GM19351 (cell line): ENCODE data around the gene MTSS2.
"Not testable (repeated sequence)": the region's sequence is repeated elsewhere in the genome, so short reads cannot be mapped to it uniquely, and the experiment has no call there.

Experiments used
- ATAC-seq: cut with Tn5 transposase; IDR thresholded peaks from one replicate; pipeline ENCODE4 v1.9.1; 2021; ENCODE audit warnings: mild to moderate bottlenecking, moderate library complexity; ENCODE audit not compliant: unreplicated experiment

MTSS2 gene

DNA sequence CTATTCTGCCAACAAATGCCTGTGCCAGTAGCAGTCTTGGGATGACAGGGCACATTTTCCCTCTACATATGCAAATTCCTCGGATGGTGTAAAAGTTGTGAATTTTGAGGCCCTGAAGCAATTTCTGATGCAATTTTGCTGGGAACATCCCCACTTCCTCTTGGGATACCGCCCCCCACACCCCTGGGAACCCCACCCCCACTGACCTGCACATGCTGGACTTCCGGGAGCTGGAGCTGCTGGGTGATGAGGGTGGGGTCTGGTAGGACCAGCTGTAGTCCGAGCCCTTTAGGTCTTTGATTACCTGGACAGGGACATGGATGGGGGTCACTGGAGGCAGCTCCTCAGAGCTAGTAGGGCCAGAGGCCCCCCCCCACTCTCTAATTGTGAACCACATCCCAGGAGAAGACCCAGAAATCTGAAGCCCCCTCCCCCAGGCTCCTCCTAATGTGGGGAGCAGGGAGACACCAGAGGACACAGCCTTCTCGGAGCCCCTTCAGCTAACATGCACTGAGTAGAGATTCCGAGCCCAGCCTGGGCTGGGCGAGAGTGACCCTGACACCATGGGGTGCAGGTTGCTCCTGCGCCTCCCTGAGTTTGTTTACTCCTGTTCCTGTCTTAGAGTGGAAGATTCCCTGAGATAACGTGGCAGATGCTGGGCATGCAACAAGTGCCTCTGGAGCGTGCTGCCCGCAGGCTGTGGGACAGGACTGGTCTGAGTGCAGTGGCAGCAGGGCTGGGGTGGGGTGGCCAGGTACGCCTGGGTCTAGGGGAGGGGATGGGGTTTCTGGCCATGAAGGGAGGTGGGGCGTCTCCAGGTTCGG lies 9.0 kb downstream of the MTSS2 start:
- no peak for ATAC-seq

DNA sequence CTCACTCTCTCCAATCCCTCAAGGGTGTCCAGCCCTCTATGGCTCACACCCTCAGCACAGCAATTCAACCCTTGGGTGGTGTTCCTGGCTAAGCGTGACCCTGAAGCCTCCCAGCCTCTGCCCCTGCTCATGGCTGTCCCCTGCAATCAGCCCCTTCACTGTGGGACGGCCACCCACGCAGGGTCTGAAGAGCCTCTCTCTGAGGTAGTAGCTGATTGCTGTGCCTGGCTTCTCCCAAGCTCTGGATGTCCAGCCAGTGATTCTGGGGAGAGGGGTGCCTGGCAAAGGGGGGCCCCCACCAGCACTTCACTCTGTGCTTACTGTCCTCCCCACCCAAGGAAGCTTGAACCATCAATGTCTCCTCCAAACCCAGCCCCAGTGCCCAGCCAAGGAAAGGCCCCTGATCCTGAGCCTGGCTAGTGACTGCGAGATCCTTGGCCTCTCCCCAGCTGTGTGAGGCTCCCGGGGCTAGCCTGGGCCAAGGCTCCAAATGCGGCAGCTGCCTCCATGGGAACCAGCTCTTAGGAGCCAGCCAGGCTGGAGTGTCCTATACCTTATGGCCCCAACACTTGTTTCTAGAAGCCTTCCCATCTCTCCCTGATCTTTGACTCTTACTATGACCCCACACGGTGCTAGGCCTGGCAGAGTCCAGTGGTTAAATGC lies 9.9 kb downstream of the MTSS2 start:
- ATAC-seq, result no peak

- ATAC-seq, result no peak
Measured at GRCh38 chr16:70674221-70675014, 11.4 kb downstream of the MTSS2 start.

GRCh38 chr16:70670938-70671337 lies 14.9 kb downstream of the MTSS2 start:
- not testable (repeated sequence) for ATAC-seq

- no peak for ATAC-seq
Measured at GRCh38 chr16:70670175-70670574, 15.7 kb downstream of the MTSS2 start.

DNA sequence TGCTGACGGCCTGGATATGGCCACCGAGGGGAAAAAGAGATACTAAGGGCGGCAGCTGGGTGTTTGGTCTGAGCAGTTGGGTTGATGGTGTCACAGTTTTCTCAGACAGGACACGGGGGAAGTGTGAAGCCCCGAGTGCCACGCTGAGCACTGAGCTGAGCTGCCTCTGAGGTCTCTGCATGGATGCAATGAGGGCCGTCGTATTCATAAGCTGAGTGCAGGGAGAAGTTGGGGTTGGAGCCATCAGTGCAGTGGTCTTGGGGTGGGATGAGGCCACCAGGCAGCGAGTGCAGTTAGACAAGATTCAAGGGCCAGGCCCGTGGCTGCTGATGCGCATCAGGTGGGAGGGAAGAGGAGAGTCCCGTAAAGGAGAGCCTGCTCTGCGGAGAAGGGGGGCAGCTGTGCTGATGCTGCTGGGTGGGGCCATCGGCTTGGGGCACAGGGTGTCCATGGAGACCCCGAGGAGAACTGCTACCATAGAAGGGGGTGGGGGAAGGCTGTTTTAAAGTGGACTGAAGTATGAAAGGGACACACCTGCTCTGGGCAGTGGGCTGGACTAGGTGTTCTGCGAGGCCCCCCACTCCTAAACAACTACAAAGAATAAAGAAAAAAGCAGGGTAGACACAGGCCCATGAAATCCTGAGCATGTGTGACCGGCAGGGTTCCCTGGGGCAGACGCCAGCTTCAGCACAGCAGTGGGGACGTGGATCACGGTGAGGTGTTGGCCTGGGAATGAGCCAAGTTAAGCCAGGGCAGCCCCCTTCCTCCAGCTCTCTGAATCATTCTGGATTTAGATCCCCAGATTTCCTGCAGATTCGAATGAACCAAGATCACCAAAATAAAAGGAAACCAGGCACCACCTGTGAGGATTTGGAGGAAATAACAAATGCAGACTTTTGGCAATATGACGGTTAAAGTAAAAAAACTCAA lies 19.8 kb downstream of the MTSS2 start:
- no peak for ATAC-seq

GRCh38 chr16:70665113-70665694 lies 20.6 kb downstream of the MTSS2 start:
- ATAC-seq, result no peak

- no peak for ATAC-seq
Measured at GRCh38 chr16:70664325-70665112, 21.3 kb downstream of the MTSS2 start.

DNA sequence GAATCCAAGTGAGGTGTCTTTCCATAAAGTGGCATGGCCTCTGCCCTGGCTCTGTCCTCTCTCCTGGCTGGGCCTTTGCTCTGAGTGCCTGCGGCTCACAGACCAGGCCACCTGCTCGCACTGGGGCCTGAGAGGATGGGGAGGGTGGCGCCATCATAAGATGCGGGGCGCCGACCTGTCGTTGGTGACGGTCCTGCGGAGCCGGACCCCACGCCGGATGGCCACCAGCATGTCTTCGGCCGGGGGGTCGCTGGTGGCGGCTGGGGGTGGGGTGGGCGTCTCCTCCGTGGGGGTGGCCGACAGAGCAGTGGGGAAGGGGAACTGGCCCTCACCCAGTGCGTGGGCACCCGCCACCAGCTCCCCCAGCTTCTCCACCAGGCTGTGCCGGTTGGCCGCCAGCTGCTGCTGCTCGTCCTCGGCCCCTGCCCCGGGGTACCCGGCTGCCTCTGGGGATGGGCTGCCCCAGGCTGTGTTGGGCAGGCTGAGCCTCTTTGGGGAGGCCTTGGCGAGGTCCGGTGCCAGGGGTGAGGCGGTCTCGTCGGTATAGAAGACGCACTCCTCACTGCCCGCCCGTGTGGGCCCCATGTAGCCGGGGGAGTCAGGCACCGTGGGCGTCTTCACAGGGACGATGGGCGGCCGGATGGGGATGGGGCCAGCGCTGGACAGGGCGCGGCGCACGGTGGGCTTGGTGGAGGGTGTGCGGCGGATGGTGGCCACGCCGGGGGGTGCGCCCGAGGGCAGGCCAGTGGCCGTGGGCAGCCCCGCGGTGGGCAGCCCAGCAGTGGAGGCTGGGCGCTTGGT lies 22.1 kb downstream of the MTSS2 start:
- ATAC-seq, result no peak

DNA sequence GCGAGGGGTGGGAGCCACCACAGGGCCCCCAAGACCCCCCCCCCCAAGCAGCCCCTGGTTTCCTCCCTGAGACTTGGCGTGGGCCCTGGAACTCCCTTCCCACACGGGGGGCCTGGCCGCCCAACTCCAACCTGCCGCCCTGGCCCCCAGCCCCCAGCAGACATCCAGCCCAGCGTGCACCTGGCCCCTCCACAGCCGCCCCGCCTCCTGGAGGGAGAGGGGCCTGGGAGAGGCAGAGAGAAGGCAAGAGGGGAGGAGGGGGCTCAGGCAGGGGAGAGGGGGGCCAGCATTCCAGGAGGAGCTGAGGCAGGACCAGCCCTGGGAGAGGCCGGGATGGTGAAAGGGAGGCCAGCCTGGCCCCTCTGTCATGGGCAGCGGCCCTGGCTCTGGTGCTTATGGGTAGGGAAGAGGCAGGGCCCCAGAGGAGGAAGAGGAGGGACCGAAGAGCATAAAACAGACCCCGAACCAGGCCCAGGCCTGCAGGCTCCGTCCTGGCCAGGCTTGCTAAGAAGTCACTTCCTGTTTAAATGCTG lies 22.8 kb downstream of the MTSS2 start:
- no peak for ATAC-seq

DNA sequence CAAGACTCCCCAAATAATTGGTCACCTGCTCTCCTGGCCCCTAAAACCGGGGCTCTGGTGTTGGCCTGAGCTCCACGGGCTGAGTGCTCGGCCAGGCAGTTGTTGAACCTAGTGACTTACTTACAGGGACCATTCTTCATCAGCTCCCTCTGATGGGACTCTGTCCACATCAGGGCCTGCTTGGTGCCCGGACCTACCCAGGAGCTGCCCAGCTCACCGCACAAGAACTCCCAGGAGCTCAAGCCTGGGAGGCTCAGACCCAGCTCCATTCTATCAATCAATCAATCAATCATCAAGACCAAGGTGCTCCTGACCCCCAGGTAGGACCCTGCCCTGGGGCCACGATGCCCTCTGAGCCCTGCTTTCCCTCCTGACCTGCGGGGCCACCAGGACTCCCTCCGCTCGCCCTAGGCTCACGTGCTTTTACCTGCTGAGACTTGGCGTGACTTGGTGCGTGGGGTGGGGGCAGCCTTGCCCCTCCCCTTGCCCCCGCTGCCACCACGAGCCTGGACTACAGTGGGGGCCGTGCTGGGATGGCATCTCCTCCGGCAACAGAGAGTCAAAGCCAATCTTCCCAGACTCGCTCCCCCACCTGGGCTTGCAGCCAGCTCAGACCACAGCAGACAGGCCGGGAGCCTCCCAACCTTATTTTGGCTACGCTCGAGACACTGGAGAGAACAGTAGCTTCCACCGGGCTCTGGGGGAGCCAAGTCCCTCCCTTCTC lies 23.8 kb downstream of the MTSS2 start:
- ATAC-seq, result no peak

DNA sequence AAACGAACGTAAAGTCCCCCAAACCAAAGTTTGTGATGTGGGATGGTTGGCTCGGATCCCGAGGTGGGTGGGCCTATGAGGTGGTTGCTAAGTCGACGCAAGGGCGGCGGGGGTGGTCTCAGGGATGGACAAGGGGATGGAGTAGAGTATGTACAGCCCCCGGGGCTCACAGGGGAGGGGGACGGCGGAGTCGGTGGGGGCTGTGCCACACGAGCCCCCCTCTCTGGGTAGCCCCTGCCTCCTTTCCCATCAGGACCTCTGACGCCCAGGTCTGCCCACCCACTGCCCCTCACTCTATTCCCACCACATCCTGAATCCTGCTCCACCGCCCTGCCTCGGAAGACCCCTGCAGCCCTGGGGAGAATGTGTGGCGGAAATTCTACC lies 24.3 kb downstream of the MTSS2 start:
- no peak for ATAC-seq

DNA sequence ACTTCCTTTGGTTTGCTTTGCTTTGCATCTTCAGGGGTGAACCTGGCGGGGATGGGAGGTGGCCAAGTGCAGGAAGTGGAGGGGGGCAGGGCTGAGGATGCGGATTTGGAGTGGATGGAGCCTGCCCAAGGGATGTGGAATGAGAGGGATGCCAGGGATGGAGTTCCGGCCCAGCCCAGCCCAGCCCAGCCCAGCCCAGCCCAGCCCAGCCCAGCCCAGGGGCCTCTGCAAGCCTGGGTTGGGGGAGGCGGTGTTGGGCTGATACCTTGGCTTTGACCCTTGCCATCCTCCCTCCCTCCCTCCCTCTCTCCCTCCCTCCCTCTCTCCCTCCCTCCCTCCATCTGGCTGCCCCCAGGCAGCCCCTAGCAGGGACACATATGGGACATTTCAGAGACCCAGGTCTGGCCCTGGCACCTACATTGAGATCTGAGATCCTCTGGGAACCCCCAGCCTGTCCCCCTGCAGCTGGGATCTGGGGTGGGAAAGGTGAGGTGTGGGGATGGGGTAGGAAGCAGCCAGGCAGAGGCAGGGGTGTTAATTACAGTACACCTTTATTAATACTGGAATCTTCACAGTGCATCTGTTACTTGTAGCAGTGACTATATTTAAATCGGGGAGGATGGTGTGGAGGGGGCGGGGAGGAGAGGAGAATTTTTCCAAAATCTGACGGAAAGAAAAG lies 25.0 kb downstream of the MTSS2 start:
- ATAC-seq, result no peak

DNA sequence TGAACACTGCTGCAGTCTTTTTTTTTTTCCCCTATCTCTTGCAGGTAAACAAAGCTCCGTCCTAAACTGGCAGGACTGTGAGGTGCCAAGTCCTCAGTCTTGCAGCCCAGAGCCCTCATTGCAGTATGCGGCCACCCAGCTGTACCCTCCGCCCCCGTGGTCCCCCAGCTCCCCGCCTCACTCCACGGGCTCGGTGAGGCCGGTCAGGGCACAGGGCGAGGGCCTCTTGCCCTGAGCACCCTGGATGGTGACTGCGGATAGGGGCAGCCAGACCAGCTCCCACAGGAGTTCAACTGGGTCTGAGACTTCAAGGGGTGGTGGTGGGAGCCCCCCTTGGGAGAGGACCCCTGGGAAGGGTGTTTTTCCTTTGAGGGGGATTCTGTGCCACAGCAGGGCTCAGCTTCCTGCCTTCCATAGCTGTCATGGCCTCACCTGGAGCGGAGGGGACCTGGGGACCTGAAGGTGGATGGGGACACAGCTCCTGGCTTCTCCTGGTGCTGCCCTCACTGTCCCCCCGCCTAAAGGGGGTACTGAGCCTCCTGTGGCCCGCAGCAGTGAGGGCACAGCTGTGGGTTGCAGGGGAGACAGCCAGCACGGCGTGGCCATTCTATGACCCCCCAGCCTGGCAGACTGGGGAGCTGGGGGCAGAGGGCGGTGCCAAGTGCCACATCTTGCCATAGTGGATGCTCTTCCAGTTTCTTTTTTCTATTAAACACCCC lies 25.7 kb downstream of the MTSS2 start:
- no peak for ATAC-seq

GRCh38 chr16:70659546-70659945 lies 26.3 kb downstream of the MTSS2 start:
- no peak for ATAC-seq

GRCh38 chr16:70658921-70659320 lies 26.9 kb downstream of the MTSS2 start:
- no peak for ATAC-seq

DNA sequence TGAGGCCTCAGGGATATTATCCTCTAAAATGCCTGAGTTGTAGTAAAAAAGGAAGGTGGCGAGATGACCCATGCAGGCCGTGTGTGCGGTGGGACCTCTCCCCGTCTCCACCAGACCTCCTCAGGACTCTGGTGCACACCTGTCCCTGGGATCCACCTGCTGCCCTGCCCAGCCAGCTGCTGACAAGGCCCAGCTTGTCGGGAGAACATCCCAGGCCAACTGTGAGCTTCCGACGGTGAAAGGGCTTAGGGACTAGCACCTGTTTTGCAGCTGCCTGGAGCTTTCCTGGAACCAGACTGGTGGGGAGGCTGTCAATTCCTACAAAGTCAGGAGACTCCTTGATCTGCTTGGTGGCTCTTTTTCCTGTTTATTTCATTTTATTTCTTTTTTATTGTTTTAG lies 27.9 kb downstream of the MTSS2 start:
- ATAC-seq, result no peak
